Peyer's patch (tissue), 4 donors: ENCODE results near the gene NAV2. TPM values are rescaled to one million over a fixed set of nuclear protein-coding genes. Genes with fewer than 3 reads are reported as not detected.

ENCODE experiments used
- DNase-seq, 3 donors: peaks; one replicate each; pipeline ENCODE4 v3.0.0-alpha.2; 2017 to 2019
- H3K27ac ChIP-seq, 4 donors: fragments of 200-600 bp; sonication (generic); one replicate each; pipeline ENCODE4 v1.5.1; 2016 to 2019
- H3K27me3 ChIP-seq, 2 donors: fragments of 200-600 bp; sonication (generic); one replicate each; pipeline ENCODE4 v1.5.1; 2019
- H3K36me3 ChIP-seq, 3 donors: fragments of 200-600 bp; sonication (generic); one replicate each; pipeline ENCODE4 v1.5.1; 2016 to 2019
- H3K4me1 ChIP-seq, 4 donors: fragments of 200-600 bp; sonication (generic); one replicate each; pipeline ENCODE4 v1.5.1; 2016 to 2019
- H3K4me3 ChIP-seq, 4 donors: fragments of 200-600 bp; sonication (generic); 1 replicate in 3 of 4; 2 replicates in 1 of 4; pipeline ENCODE4 v1.5.1; 2016 to 2019; ENCODE audit warnings: mild to moderate bottlenecking in 1 of 4
- H3K9me3 ChIP-seq, 4 donors: fragments of 200-600 bp; sonication (generic); one replicate each; pipeline ENCODE4 v1.5.1; 2016 to 2019; ENCODE audit warnings: mild to moderate bottlenecking in 1 of 4
- POLR2A ChIP-seq, 2 donors: fragments of 450-650 bp; IDR thresholded peaks; one replicate each; pipeline ENCODE4 v1.5.1; 2017; ENCODE audit warnings: antibody characterized with exemption in 2 of 2, mild to moderate bottlenecking in 2 of 2, moderate library complexity in 2 of 2
- total RNA-seq, 4 donors: library from RNA; depleted of rRNA; stranded (reverse); fragments of >200 nt; gene quantifications; one replicate each; pipeline ENCODE4 v1.1.0, GENCODE V29; 2016
- TF ChIP-seq, protein P1 (sequence below), 6 experiments: fragments of 450-650 bp in 4 of 6; fragments of 200-600 bp in 2 of 6; sonication (generic) in 1 of 6; IDR thresholded peaks; one replicate each; pipeline ENCODE4 v1.5.1; 2017 to 2019; ENCODE audit warnings: antibody characterized with exemption in 6 of 6, mild to moderate bottlenecking in 3 of 6, moderate library complexity in 1 of 6

NAV2 gene
- total RNA-seq, 4 donors from 2014 or later = 6.0 to 48.7 (median 20.1) TPM

GRCh38 chr11:19880088-19880345 lies 167.4 kb downstream of the NAV2 start:
- Histone ChIP-seq H3K27me3 (no peaks in the 10 kb centered on the region), H3K27ac (no peak overlapping the region), H3K4me1 (no peaks in the 10 kb centered on the region), H3K36me3 (peaks cover 0 to 9% (median 0%) of the 10 kb centered on the region in 3 donors), H3K9me3 (no peaks in the 10 kb centered on the region), H3K4me3 (no peak overlapping the region)
- TF ChIP-seq, protein P1, sequence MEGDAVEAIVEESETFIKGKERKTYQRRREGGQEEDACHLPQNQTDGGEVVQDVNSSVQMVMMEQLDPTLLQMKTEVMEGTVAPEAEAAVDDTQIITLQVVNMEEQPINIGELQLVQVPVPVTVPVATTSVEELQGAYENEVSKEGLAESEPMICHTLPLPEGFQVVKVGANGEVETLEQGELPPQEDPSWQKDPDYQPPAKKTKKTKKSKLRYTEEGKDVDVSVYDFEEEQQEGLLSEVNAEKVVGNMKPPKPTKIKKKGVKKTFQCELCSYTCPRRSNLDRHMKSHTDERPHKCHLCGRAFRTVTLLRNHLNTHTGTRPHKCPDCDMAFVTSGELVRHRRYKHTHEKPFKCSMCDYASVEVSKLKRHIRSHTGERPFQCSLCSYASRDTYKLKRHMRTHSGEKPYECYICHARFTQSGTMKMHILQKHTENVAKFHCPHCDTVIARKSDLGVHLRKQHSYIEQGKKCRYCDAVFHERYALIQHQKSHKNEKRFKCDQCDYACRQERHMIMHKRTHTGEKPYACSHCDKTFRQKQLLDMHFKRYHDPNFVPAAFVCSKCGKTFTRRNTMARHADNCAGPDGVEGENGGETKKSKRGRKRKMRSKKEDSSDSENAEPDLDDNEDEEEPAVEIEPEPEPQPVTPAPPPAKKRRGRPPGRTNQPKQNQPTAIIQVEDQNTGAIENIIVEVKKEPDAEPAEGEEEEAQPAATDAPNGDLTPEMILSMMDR (IDR thresholded peaks at IDR 0.05) = no peak
- no peak for TF ChIP-seq POLR2A (IDR thresholded peaks at IDR 0.05)
- no peak for DNase-seq

DNA sequence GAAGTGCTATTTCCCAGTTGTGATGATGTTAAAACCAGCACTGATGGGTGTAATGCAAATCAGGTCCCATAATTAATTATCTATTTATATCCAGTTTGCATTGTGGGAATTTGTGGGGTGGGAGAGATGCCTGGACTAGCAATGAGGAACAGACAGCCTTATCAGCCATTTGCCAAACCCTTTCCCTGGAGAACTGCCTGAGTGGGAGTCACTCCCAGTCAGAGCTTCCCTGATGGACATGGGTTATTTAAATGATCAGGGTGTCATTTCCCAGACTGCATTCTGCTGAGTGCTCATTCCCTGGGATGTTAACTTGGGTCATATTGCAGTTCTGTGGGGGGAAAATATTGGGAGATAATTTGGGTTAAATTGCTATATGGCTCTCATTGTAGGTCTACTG lies 168.5 kb downstream of the NAV2 start:
- H3K36me3 ChIP-seq = peaks cover 0 to 9% (median 0%) of the 10 kb centered on the region in 3 donors
- no peak overlapping the region for H3K4me3 ChIP-seq
- TF ChIP-seq POLR2A (IDR thresholded peaks at IDR 0.05) = no peak
- TF ChIP-seq, protein P1 (IDR thresholded peaks at IDR 0.05) = no peak
- H3K27ac ChIP-seq = no peak overlapping the region
- H3K9me3 ChIP-seq = no peaks in the 10 kb centered on the region
- DNase-seq = no peak
- no peaks in the 10 kb centered on the region for H3K4me1 ChIP-seq
- no peaks in the 10 kb centered on the region for H3K27me3 ChIP-seq

- Histone ChIP-seq H3K9me3 (no peaks in the 10 kb centered on the region), H3K36me3 (peaks cover 0 to 9% (median 0%) of the 10 kb centered on the region in 3 donors), H3K27me3 (no peaks in the 10 kb centered on the region), H3K27ac (no peak overlapping the region), H3K4me3 (no peak overlapping the region), H3K4me1 (no peaks in the 10 kb centered on the region)
- TF ChIP-seq POLR2A (IDR thresholded peaks at IDR 0.05) = no peak
- TF ChIP-seq, protein P1 (IDR thresholded peaks at IDR 0.05) = no peak
- no peak for DNase-seq
These were observed 169.7 kb downstream of the NAV2 start for GRCh38 chr11:19882356-19882755.

- Histone ChIP-seq H3K9me3 (no peaks in the 10 kb centered on the region), H3K36me3 (no peaks in the 10 kb centered on the region), H3K27ac (no peak overlapping the region), H3K4me1 (no peaks in the 10 kb centered on the region), H3K4me3 (no peak overlapping the region), H3K27me3 (no peaks in the 10 kb centered on the region)
- DNase-seq = no peak
- TF ChIP-seq, protein P1 (IDR thresholded peaks at IDR 0.05) = no peak
- TF ChIP-seq POLR2A (IDR thresholded peaks at IDR 0.05) = no peak
These were observed 173.9 kb downstream of the NAV2 start for GRCh38 chr11:19886498-19886897.

- Histone ChIP-seq H3K36me3 (no peaks in the 10 kb centered on the region), H3K27ac (no peak overlapping the region), H3K4me1 (no peaks in the 10 kb centered on the region), H3K9me3 (no peaks in the 10 kb centered on the region), H3K4me3 (no peak overlapping the region), H3K27me3 (no peaks in the 10 kb centered on the region)
- DNase-seq = no peak
- TF ChIP-seq POLR2A (IDR thresholded peaks at IDR 0.05) = no peak
- TF ChIP-seq, protein P1 (IDR thresholded peaks at IDR 0.05) = no peak
These were observed 175.2 kb downstream of the NAV2 start for GRCh38 chr11:19887842-19888241.

- no peak overlapping the region for H3K27ac ChIP-seq
- no peak for TF ChIP-seq POLR2A (IDR thresholded peaks at IDR 0.05)
- TF ChIP-seq, protein P1 (IDR thresholded peaks at IDR 0.05) = no peak
- H3K27me3 ChIP-seq = no peaks in the 10 kb centered on the region
- no peaks in the 10 kb centered on the region for H3K4me1 ChIP-seq
- no peaks in the 10 kb centered on the region for H3K9me3 ChIP-seq
- DNase-seq = no peak
- no peaks in the 10 kb centered on the region for H3K36me3 ChIP-seq
- H3K4me3 ChIP-seq = no peak overlapping the region
These were observed 176.9 kb downstream of the NAV2 start for GRCh38 chr11:19889531-19889930.
